Measurements from ENCODE around the gene ID1. TPM values are rescaled to one million over a fixed set of nuclear protein-coding genes. Genes with fewer than 3 reads are reported as not detected.
A peak's percentile ranks its signal among the peaks of the same experiment; 100 is the strongest.

The ID1 gene
- total and polyA plus RNA-seq, 2 of the 13 experiments (the other 11 are each of a cell fraction or from before 2014, with no cell fraction given) = 320 to 419 TPM

GRCh38 chr20:31603822-31604566 is 1.1 kb upstream of the ID1 start (continued):
- TF ChIP-seq RERE (CRISPR knock-in tag; IDR thresholded peaks at IDR 0.05; ENCODE audit: low read depth) (peak; percentile 90), ZNF564 (CRISPR knock-in tag; IDR thresholded peaks at IDR 0.05) (peak; percentile 83), ZMAT5 (CRISPR knock-in tag; IDR thresholded peaks at IDR 0.05; ENCODE audit: borderline replicate concordance, low read depth) (no peak), NR2F6 (IDR thresholded peaks at IDR 0.05) (peak; percentile 64; the same call in 1 of the 2 replicates), NR2F6 (CRISPR knock-in tag; IDR thresholded peaks at IDR 0.05) (peak; percentile 94), CREB1 (IDR thresholded peaks at IDR 0.05) (peak; percentile 100), CREB1 (CRISPR knock-in tag; IDR thresholded peaks at IDR 0.05) (peak; percentile 96), TP53 (CRISPR knock-in tag; conservative IDR thresholded peaks at IDR 0.05) (peak; percentile 90; the same call in 1 of the 2 replicates), NBN (conservative IDR thresholded peaks at IDR 0.05) (no peak), PHF20 (CRISPR knock-in tag; IDR thresholded peaks at IDR 0.05) (no peak), ARHGAP35 (CRISPR knock-in tag; IDR thresholded peaks at IDR 0.05; ENCODE audit: borderline replicate concordance) (peak; percentile 82; the same call in 1 of the 2 replicates), DNMT3B (CRISPR knock-in tag; conservative IDR thresholded peaks at IDR 0.05) (no peak), CEBPG (CRISPR knock-in tag; IDR thresholded peaks at IDR 0.05) (peak; percentile 80), ZNF740 (CRISPR knock-in tag; IDR thresholded peaks at IDR 0.05) (peak; percentile 99), PHB2 (IDR thresholded peaks at IDR 0.05; ENCODE audit: partially characterized antibody) (no peak), MYC (CRISPR knock-in tag; IDR thresholded peaks at IDR 0.05; ENCODE audit: borderline replicate concordance) (peak; percentile 94), ATF2 (CRISPR knock-in tag; IDR thresholded peaks at IDR 0.05) (peak; percentile 100)

Measured in HepG2 (cell line).